GM03348 (cell line): ENCODE measurements around the gene ANO10.

ENCODE experiments used
- DNase-seq: peaks from one replicate; pipeline ENCODE4 v3.0.0; 2012; ENCODE audit warnings: low spot score

ANO10 gene

GRCh38 chr3:43415088-43415487, 206.7 kb downstream of the ANO10 start:
- DNase-seq: no peak

- no peak for DNase-seq
These were observed 208.0 kb downstream of the ANO10 start for GRCh38 chr3:43413676-43414368.

GRCh38 chr3:43411429-43411828, 210.4 kb downstream of the ANO10 start:
- DNase-seq: no peak

- no peak for DNase-seq
These were observed 211.2 kb downstream of the ANO10 start for GRCh38 chr3:43410592-43410991.

- no peak for DNase-seq
These were observed 212.3 kb downstream of the ANO10 start for GRCh38 chr3:43409506-43409905.

- DNase-seq: no peak
These were observed 215.2 kb downstream of the ANO10 start for GRCh38 chr3:43406643-43407023.

- peak; percentile 14 for DNase-seq
These were observed 215.7 kb downstream of the ANO10 start for GRCh38 chr3:43405888-43406642.

GRCh38 chr3:43400781-43401730, 220.8 kb downstream of the ANO10 start:
- no peak for DNase-seq

- no peak for DNase-seq
These were observed 221.6 kb downstream of the ANO10 start for GRCh38 chr3:43400167-43400566.

GRCh38 chr3:43399034-43399433, 222.8 kb downstream of the ANO10 start:
- peak; percentile 27 for DNase-seq

GRCh38 chr3:43394041-43394554, 227.7 kb downstream of the ANO10 start:
- no peak for DNase-seq

GRCh38 chr3:43391621-43392020, 230.2 kb downstream of the ANO10 start:
- no peak for DNase-seq

GRCh38 chr3:43390255-43390588, 231.6 kb downstream of the ANO10 start:
- DNase-seq: no peak

- no peak for DNase-seq
These were observed 232.2 kb downstream of the ANO10 start for GRCh38 chr3:43389388-43390254.

- no peak for DNase-seq
These were observed 232.9 kb downstream of the ANO10 start for GRCh38 chr3:43388915-43389314.

GRCh38 chr3:43388175-43388574, 233.6 kb downstream of the ANO10 start:
- no peak for DNase-seq

GRCh38 chr3:43379343-43379742, 242.5 kb downstream of the ANO10 start:
- DNase-seq: peak; percentile 65

- no peak for DNase-seq
These were observed 243.5 kb downstream of the ANO10 start for GRCh38 chr3:43378066-43378935.

- DNase-seq: no peak
These were observed 248.3 kb downstream of the ANO10 start for GRCh38 chr3:43373560-43373928.

GRCh38 chr3:43372809-43373559, 248.8 kb downstream of the ANO10 start:
- no peak for DNase-seq
